Activated naive CD4-positive, alpha-beta T cell treated with anti-CD3 and anti-CD28 coated beads for 36 hours (primary cell): ENCODE measurements around the gene GPHB5. TPM values are rescaled to one million over a fixed set of nuclear protein-coding genes. Genes with fewer than 3 reads are reported as not detected.

Experiments used
- CTCF ChIA-PET: fragments of 350-600 bp; sonication (Branson Sonifier 250); formaldehyde crosslinking; loops from one replicate; lab custom pipeline; 2021; ENCODE audit warnings: antibody characterized with exemption; lab: Charles Lee
- DNase-seq: peaks from one replicate; pipeline ENCODE4 v3.0.0-alpha.2; 2020
- H3K27ac Mint-ChIP-seq: one replicate; pipeline ENCODE4 v1.8.0; 2021; ENCODE audit warnings: mild to moderate bottlenecking, mixed read lengths
- H3K27me3 Mint-ChIP-seq: one replicate; pipeline ENCODE4 v1.8.0; 2021; ENCODE audit warnings: low read depth, mixed read lengths
- H3K36me3 Mint-ChIP-seq: one replicate; pipeline ENCODE4 v1.8.0; 2021; ENCODE audit warnings: low read depth, mixed read lengths
- H3K4me1 Mint-ChIP-seq: one replicate; pipeline ENCODE4 v1.8.0; 2021; ENCODE audit warnings: low read depth, mixed read lengths
- H3K4me3 Mint-ChIP-seq: one replicate; pipeline ENCODE4 v1.8.0; 2021; ENCODE audit warnings: mild to moderate bottlenecking, moderate library complexity, mixed read lengths
- H3K9me3 Mint-ChIP-seq: one replicate; pipeline ENCODE4 v1.8.0; 2021; ENCODE audit warnings: mixed read lengths
- intact Hi-C: fragments of 100-400 bp; cut with micrococcal nuclease; formaldehyde crosslinking; loops from one replicate; pipeline ENCODE4 v1.15.1; 2023
- total RNA-seq, 2 experiments: library from RNA; stranded (reverse); gene quantifications; one replicate each; pipeline ENCODE4 v1.2.3, GENCODE V29; 2021

GPHB5 gene
- total RNA-seq, result not detected

GRCh38 chr14:63318835-63319234 lies at the start of gene GPHB5:
GPHB5 (minus strand) TSS chr14:63318935; CDS start chr14:63317849, 1,086 bp downstream.
- CTCF ChIA-PET, result no interaction called here
- Mint-ChIP-seq H3K36me3 (no peaks in the 10 kb centered on the region), H3K4me3 (no peak within 1 kb of the TSS), H3K27me3 (peaks cover 19% of the 10 kb centered on the region), H3K27ac (no peak within 1 kb of the TSS), H3K4me1 (no peaks in the 10 kb centered on the region), H3K9me3 (no peaks in the 10 kb centered on the region)
- DNase-seq, result no peak
- intact Hi-C loops, result no loop called here

- Mint-ChIP-seq H3K27me3 (no peaks in the 10 kb centered on the region), H3K4me1 (no peaks in the 10 kb centered on the region), H3K4me3 (no peak overlapping the region), H3K27ac (no peak overlapping the region), H3K36me3 (peaks cover 14% of the 10 kb centered on the region), H3K9me3 (peaks cover 23% of the 10 kb centered on the region)
- DNase-seq, result no peak
- intact Hi-C loops, result no loop called here
- CTCF ChIA-PET, result no interaction called here
Observed at GRCh38 chr14:63367742-63368364, 49.1 kb upstream of the GPHB5 start.

GRCh38 chr14:63362389-63362819 lies 43.7 kb upstream of the GPHB5 start:
- CTCF ChIA-PET, result interaction anchor here (1.3 kb wide), 1 partner anchor 9 kb away, joined by 4 read pairs; no protein-coding TSS in a partner anchor
- no peak for DNase-seq
- Mint-ChIP-seq H3K4me3 (no peak overlapping the region), H3K4me1 (no peaks in the 10 kb centered on the region), H3K27ac (no peak overlapping the region), H3K9me3 (peaks cover 12% of the 10 kb centered on the region), H3K36me3 (no peaks in the 10 kb centered on the region), H3K27me3 (peaks cover 4% of the 10 kb centered on the region)
- intact Hi-C loops, result no loop called here

- CTCF ChIA-PET, result interaction anchor here (1.3 kb wide), 1 partner anchor 10 kb away, joined by 4 read pairs; no protein-coding TSS in a partner anchor
- Mint-ChIP-seq H3K27me3 (peaks cover 5% of the 10 kb centered on the region), H3K36me3 (no peaks in the 10 kb centered on the region), H3K4me3 (no peak overlapping the region), H3K27ac (no peak overlapping the region), H3K9me3 (peaks cover 12% of the 10 kb centered on the region), H3K4me1 (no peaks in the 10 kb centered on the region)
- intact Hi-C loops, result no loop called here
- DNase-seq, result no peak
Observed at GRCh38 chr14:63361790-63362189, 43.1 kb upstream of the GPHB5 start.

GRCh38 chr14:63357841-63358240 lies 39.1 kb upstream of the GPHB5 start:
- Mint-ChIP-seq H3K4me3 (no peak overlapping the region), H3K27me3 (peaks cover 9% of the 10 kb centered on the region), H3K4me1 (no peaks in the 10 kb centered on the region), H3K27ac (no peak overlapping the region), H3K9me3 (no peaks in the 10 kb centered on the region), H3K36me3 (no peaks in the 10 kb centered on the region)
- CTCF ChIA-PET, result no interaction called here
- intact Hi-C loops, result no loop called here
- no peak for DNase-seq

- peaks cover 19% of the 10 kb centered on the region for H3K27me3 Mint-ChIP-seq
- no peaks in the 10 kb centered on the region for H3K36me3 Mint-ChIP-seq
- no peaks in the 10 kb centered on the region for H3K9me3 Mint-ChIP-seq
- DNase-seq, result no peak
- no peak overlapping the region for H3K27ac Mint-ChIP-seq
- intact Hi-C loops, result no loop called here
- H3K4me3 Mint-ChIP-seq, result no peak overlapping the region
- CTCF ChIA-PET, result no interaction called here
- H3K4me1 Mint-ChIP-seq, result no peaks in the 10 kb centered on the region
Observed at GRCh38 chr14:63345826-63346225, 27.1 kb upstream of the GPHB5 start.

- no peak overlapping the region for H3K27ac Mint-ChIP-seq
- no peaks in the 10 kb centered on the region for H3K36me3 Mint-ChIP-seq
- DNase-seq, result no peak
- no peaks in the 10 kb centered on the region for H3K4me1 Mint-ChIP-seq
- CTCF ChIA-PET, result no interaction called here
- peaks cover 24% of the 10 kb centered on the region for H3K27me3 Mint-ChIP-seq
- H3K9me3 Mint-ChIP-seq, result no peaks in the 10 kb centered on the region
- no peak overlapping the region for H3K4me3 Mint-ChIP-seq
- intact Hi-C loops, result no loop called here
Observed at GRCh38 chr14:63344336-63344735, 25.6 kb upstream of the GPHB5 start.

GRCh38 chr14:63343878-63344277 lies 25.1 kb upstream of the GPHB5 start:
- Mint-ChIP-seq H3K4me1 (no peaks in the 10 kb centered on the region), H3K4me3 (no peak overlapping the region), H3K9me3 (no peaks in the 10 kb centered on the region), H3K36me3 (no peaks in the 10 kb centered on the region), H3K27ac (no peak overlapping the region), H3K27me3 (peaks cover 24% of the 10 kb centered on the region)
- CTCF ChIA-PET, result no interaction called here
- intact Hi-C loops, result no loop called here
- DNase-seq, result no peak

- H3K4me1 Mint-ChIP-seq, result no peaks in the 10 kb centered on the region
- CTCF ChIA-PET, result interaction anchor here (0.6 kb wide), 1 partner anchor 382 kb away, joined by 3 read pairs; no protein-coding TSS in a partner anchor
- no peak overlapping the region for H3K4me3 Mint-ChIP-seq
- intact Hi-C loops, result no loop called here
- no peaks in the 10 kb centered on the region for H3K36me3 Mint-ChIP-seq
- no peak overlapping the region for H3K27ac Mint-ChIP-seq
- peaks cover 27% of the 10 kb centered on the region for H3K27me3 Mint-ChIP-seq
- no peak for DNase-seq
- H3K9me3 Mint-ChIP-seq, result no peaks in the 10 kb centered on the region
Observed at GRCh38 chr14:63342371-63342770, 23.6 kb upstream of the GPHB5 start.

- no peaks in the 10 kb centered on the region for H3K36me3 Mint-ChIP-seq
- intact Hi-C loops, result no loop called here
- H3K27me3 Mint-ChIP-seq, result peaks cover 12% of the 10 kb centered on the region
- H3K4me1 Mint-ChIP-seq, result no peaks in the 10 kb centered on the region
- H3K9me3 Mint-ChIP-seq, result no peaks in the 10 kb centered on the region
- CTCF ChIA-PET, result no interaction called here
- no peak overlapping the region for H3K27ac Mint-ChIP-seq
- H3K4me3 Mint-ChIP-seq, result no peak overlapping the region
- DNase-seq, result no peak
Observed at GRCh38 chr14:63328787-63329737, 10.3 kb upstream of the GPHB5 start.

GRCh38 chr14:63326840-63327239 lies 8.1 kb upstream of the GPHB5 start:
- peaks cover 6% of the 10 kb centered on the region for H3K27me3 Mint-ChIP-seq
- no peaks in the 10 kb centered on the region for H3K9me3 Mint-ChIP-seq
- CTCF ChIA-PET, result no interaction called here
- no peak overlapping the region for H3K27ac Mint-ChIP-seq
- H3K36me3 Mint-ChIP-seq, result no peaks in the 10 kb centered on the region
- DNase-seq, result no peak
- intact Hi-C loops, result no loop called here
- H3K4me1 Mint-ChIP-seq, result no peaks in the 10 kb centered on the region
- H3K4me3 Mint-ChIP-seq, result no peak overlapping the region

GRCh38 chr14:63322897-63323573 lies 4.3 kb upstream of the GPHB5 start:
- Mint-ChIP-seq H3K36me3 (no peaks in the 10 kb centered on the region), H3K27me3 (peaks cover 6% of the 10 kb centered on the region), H3K4me1 (no peaks in the 10 kb centered on the region), H3K27ac (no peak overlapping the region), H3K4me3 (no peak overlapping the region), H3K9me3 (no peaks in the 10 kb centered on the region)
- no peak for DNase-seq
- CTCF ChIA-PET, result interaction anchor here (0.6 kb wide), 1 partner anchor 1395 kb away, joined by 3 read pairs; no protein-coding TSS in a partner anchor
- intact Hi-C loops, result no loop called here
